NCI-H187 (cell line): ENCODE results near the gene SMARCAL1.
A peak's percentile ranks its signal among the peaks of the same experiment; 100 is the strongest.

ENCODE experiments used
- DNase-seq, 2 experiments: peaks; one replicate each; lab custom pipeline; 2025; lab: John Stamatoyannopoulos, UW

The SMARCAL1 gene

GRCh38 chr2:216392945-216393840, 19.1 kb upstream of the SMARCAL1 start:
- DNase-seq = no peak

- DNase-seq = no peak
Observed at GRCh38 chr2:216394881-216395280, 17.4 kb upstream of the SMARCAL1 start.

- DNase-seq = no peak
Observed at GRCh38 chr2:216399621-216400020, 12.7 kb upstream of the SMARCAL1 start.

GRCh38 chr2:216402751-216403150, 9.5 kb upstream of the SMARCAL1 start:
- DNase-seq = no peak

- no peak for DNase-seq
Observed at GRCh38 chr2:216404010-216404618, 8.2 kb upstream of the SMARCAL1 start.

GRCh38 chr2:216405588-216405987, 6.7 kb upstream of the SMARCAL1 start:
- DNase-seq = peak in 1 of 2 experiments; percentile 6

GRCh38 chr2:216406826-216407225, 5.5 kb upstream of the SMARCAL1 start:
- peak; percentile 21 to 38 for DNase-seq

GRCh38 chr2:216408426-216409290, 3.6 kb upstream of the SMARCAL1 start:
- DNase-seq = no peak

- DNase-seq = no peak
Observed at GRCh38 chr2:216410550-216410949, 1.7 kb upstream of the SMARCAL1 start.

- no peak for DNase-seq
Observed at GRCh38 chr2:216413882-216414281, 1.6 kb downstream of the SMARCAL1 start.

- DNase-seq = no peak
Observed at GRCh38 chr2:216414772-216415319, 2.6 kb downstream of the SMARCAL1 start.

GRCh38 chr2:216415541-216415940, 3.3 kb downstream of the SMARCAL1 start:
- DNase-seq = no peak

- DNase-seq = no peak
Observed at GRCh38 chr2:216416571-216417307, 4.5 kb downstream of the SMARCAL1 start.

- DNase-seq = no peak
Observed at GRCh38 chr2:216418981-216419380, 6.7 kb downstream of the SMARCAL1 start.

- DNase-seq = no peak
Observed at GRCh38 chr2:216420367-216421101, 8.2 kb downstream of the SMARCAL1 start.

GRCh38 chr2:216423071-216423470, 10.8 kb downstream of the SMARCAL1 start:
- DNase-seq = no peak

GRCh38 chr2:216424274-216424673, 12.0 kb downstream of the SMARCAL1 start:
- no peak for DNase-seq

GRCh38 chr2:216425008-216425787, 12.9 kb downstream of the SMARCAL1 start:
- no peak for DNase-seq

GRCh38 chr2:216426166-216426777, 14.0 kb downstream of the SMARCAL1 start:
- no peak for DNase-seq
